ENCODE measurements around the gene PRH2. TPM values are rescaled to one million over a fixed set of nuclear protein-coding genes. Genes with fewer than 3 reads are reported as not detected.
A peak's percentile ranks its signal among the peaks of the same experiment; 100 is the strongest.

The PRH2 gene
- total RNA-seq, 1 experiment from 2014 or later, result not detected

GRCh38 chr12:10940389-10940788, 11.4 kb downstream of the PRH2 start:
- H3K9me2 ChIP-seq (ENCODE audit: insufficient read depth), result no peaks in the 10 kb centered on the region
- H4K20me1 ChIP-seq (ENCODE audit: insufficient read depth), result no peaks in the 10 kb centered on the region; the same call in 1 of the 2 replicates
- H3K27me3 ChIP-seq (ENCODE audit: insufficient read depth, low read depth), result no peaks in the 10 kb centered on the region
- H3K4me2 ChIP-seq, result no peak overlapping the region
- peaks cover 32% of the 10 kb centered on the region for H3K4me1 ChIP-seq (replicated peaks; ENCODE audit: insufficient read depth)
- peak; percentile 4 to 62 for DNase-seq
- no peaks in the 10 kb centered on the region for H3K36me3 ChIP-seq (ENCODE audit: low read depth)
- peaks cover 8% of the 10 kb centered on the region; the same call in 1 of the 2 replicates for H3F3A ChIP-seq (ENCODE audit: insufficient read depth, low read depth)
- no TSS peak for BruUV-seq (replicated peaks)
- no peaks in the 10 kb centered on the region for H3K79me2 ChIP-seq (ENCODE audit: low read depth)
- POLR2A ChIA-PET (ENCODE audit: unreplicated experiment), result interaction anchor here (0.7 to 0.8 kb wide), 2 partner anchors 67 to 163 kb away, joined by 5 to 6 read pairs; no protein-coding TSS in a partner anchor
- CTCF ChIA-PET, result no interaction called here
- peaks cover 4% of the 10 kb centered on the region for H3K9me3 ChIP-seq (ENCODE audit: insufficient read depth, low read depth)
- TF ChIP-seq EZH2 (IDR thresholded peaks at IDR 0.05; ENCODE audit: low read depth), result no peak
- TF ChIP-seq, protein P1, sequence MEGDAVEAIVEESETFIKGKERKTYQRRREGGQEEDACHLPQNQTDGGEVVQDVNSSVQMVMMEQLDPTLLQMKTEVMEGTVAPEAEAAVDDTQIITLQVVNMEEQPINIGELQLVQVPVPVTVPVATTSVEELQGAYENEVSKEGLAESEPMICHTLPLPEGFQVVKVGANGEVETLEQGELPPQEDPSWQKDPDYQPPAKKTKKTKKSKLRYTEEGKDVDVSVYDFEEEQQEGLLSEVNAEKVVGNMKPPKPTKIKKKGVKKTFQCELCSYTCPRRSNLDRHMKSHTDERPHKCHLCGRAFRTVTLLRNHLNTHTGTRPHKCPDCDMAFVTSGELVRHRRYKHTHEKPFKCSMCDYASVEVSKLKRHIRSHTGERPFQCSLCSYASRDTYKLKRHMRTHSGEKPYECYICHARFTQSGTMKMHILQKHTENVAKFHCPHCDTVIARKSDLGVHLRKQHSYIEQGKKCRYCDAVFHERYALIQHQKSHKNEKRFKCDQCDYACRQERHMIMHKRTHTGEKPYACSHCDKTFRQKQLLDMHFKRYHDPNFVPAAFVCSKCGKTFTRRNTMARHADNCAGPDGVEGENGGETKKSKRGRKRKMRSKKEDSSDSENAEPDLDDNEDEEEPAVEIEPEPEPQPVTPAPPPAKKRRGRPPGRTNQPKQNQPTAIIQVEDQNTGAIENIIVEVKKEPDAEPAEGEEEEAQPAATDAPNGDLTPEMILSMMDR (conservative IDR thresholded peaks at IDR 0.05), result no peak
- intact Hi-C loops (cut with micrococcal nuclease; ENCODE audit: unreplicated experiment), result no loop called here
- no peak overlapping the region for H3K4me3 ChIP-seq
- H3K27ac ChIP-seq, result no peak overlapping the region
- no peak overlapping the region for H2AFZ ChIP-seq

DNA sequence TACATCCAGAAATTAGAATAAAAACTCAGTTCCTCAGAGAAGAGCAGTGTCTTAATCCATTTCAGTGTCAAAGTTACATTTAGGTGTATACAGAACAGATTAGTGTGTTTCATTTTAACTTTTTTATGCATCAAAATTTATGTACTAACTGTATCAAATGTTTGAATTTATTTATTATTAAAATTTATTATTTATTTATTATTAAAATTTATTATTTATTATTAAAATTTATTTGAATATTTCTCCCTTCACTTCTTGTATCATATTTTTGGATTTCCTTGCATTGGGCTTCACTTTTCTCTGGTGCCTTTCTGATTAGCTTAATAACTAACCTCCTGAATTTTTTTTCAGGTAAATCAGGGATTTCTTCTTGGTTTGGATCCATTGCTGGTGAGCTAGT, 12.3 kb downstream of the PRH2 start:
- Histone ChIP-seq H3K4me3 (no peak overlapping the region), H3K4me2 (0 out of 2 replicates have a peak overlapping the region, but pooled peaks have one; percentile 49), H3K36me3 (ENCODE audit: low read depth) (no peaks in the 10 kb centered on the region), H4K20me1 (ENCODE audit: insufficient read depth) (no peaks in the 10 kb centered on the region), H3F3A (ENCODE audit: insufficient read depth, low read depth) (peaks cover 8% of the 10 kb centered on the region; the same call in 1 of the 2 replicates), H3K79me2 (ENCODE audit: low read depth) (no peaks in the 10 kb centered on the region), H3K9me3 (ENCODE audit: insufficient read depth, low read depth) (peaks cover 4% of the 10 kb centered on the region), H3K9me2 (ENCODE audit: insufficient read depth) (no peaks in the 10 kb centered on the region), H3K27me3 (ENCODE audit: insufficient read depth, low read depth) (no peaks in the 10 kb centered on the region), H2AFZ (no peak overlapping the region), H3K27ac (peak overlapping the region; percentile 87), H3K4me1 (replicated peaks; ENCODE audit: insufficient read depth) (peaks cover 32% of the 10 kb centered on the region)
- DNase-seq, result no peak
- ChIA-PET CTCF (interaction anchor here (0.6 kb wide), 1 partner anchor 75 kb away, joined by 3 read pairs; no protein-coding TSS in a partner anchor), POLR2A (ENCODE audit: unreplicated experiment) (no interaction called here)
- TF ChIP-seq, protein P1 (conservative IDR thresholded peaks at IDR 0.05), result no peak
- TF ChIP-seq EZH2 (IDR thresholded peaks at IDR 0.05; ENCODE audit: low read depth), result no peak
- intact Hi-C loops (cut with micrococcal nuclease; ENCODE audit: unreplicated experiment), result no loop called here
- BruUV-seq (replicated peaks), result no TSS peak

DNA sequence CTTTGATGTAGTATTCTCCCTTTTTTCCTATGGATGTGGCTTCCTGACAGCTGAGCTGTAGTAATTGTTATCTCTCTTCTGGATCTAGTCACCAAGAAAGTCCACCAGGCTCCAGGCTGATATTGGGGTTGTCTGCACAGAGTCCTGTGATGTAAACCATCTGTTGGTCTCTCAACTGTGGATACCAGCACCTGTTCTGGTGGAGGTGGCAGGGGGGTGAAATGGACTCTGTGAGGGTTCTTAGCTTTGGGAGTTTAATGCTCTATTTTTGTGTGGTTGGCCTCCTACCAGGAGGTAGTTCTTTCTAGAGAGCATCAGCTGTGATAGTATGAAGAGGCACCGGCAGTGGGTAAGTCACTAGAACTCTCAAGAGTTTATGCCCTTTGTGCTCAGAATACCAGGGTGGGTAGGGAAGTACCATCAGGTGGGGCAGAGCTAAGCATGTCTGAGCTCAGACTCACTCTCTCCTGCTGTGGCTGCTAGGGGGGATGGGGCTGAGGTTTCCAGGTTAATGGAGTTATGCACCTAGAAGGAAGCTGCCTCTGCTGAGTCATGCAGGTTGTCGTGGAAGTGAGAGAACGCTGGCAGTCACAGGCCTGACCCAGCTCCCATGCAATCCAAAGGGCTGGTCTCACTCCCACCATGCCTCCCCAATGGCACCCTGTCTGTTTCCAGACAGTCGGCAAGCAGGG, 13.0 kb downstream of the PRH2 start:
- POLR2A ChIA-PET (ENCODE audit: unreplicated experiment), result interaction anchor here (0.6 kb wide), 1 partner anchor 829 kb away, joined by 3 read pairs; no protein-coding TSS in a partner anchor
- peak overlapping the region; percentile 87 for H3K27ac ChIP-seq

More for the DNA sequence above, 13.0 kb downstream of the PRH2 start:
- peaks cover 8% of the 10 kb centered on the region; the same call in 1 of the 2 replicates for H3F3A ChIP-seq (ENCODE audit: insufficient read depth, low read depth)
- peak overlapping the region; percentile 74 for H2AFZ ChIP-seq
- TF ChIP-seq EZH2 (IDR thresholded peaks at IDR 0.05; ENCODE audit: low read depth), result no peak
- TF ChIP-seq, protein P1 (conservative IDR thresholded peaks at IDR 0.05), result no peak
- no peaks in the 10 kb centered on the region for H3K27me3 ChIP-seq (ENCODE audit: insufficient read depth, low read depth)
- peaks cover 4% of the 10 kb centered on the region for H3K9me3 ChIP-seq (ENCODE audit: insufficient read depth, low read depth)
- H3K4me2 ChIP-seq, result peak overlapping the region; percentile 49
- H3K4me3 ChIP-seq, result no peak overlapping the region
- H3K4me1 ChIP-seq (replicated peaks; ENCODE audit: insufficient read depth), result peaks cover 32% of the 10 kb centered on the region
- no peaks in the 10 kb centered on the region for H4K20me1 ChIP-seq (ENCODE audit: insufficient read depth)
- H3K36me3 ChIP-seq (ENCODE audit: low read depth), result no peaks in the 10 kb centered on the region
- intact Hi-C loops (cut with micrococcal nuclease; ENCODE audit: unreplicated experiment), result no loop called here
- peak; percentile 83 to 87 for DNase-seq
- H3K79me2 ChIP-seq (ENCODE audit: low read depth), result no peaks in the 10 kb centered on the region
- no peaks in the 10 kb centered on the region for H3K9me2 ChIP-seq (ENCODE audit: insufficient read depth)
- BruUV-seq (replicated peaks), result TSS peak; percentile 87
- CTCF ChIA-PET, result no interaction called here
